ENCODE data around the gene PEX12. TPM values are rescaled to one million over a fixed set of nuclear protein-coding genes. Genes with fewer than 3 reads are reported as not detected.

PEX12 gene
- total RNA-seq, 2 experiments from 2014 or later: 3.0 to 3.2 TPM

DNA sequence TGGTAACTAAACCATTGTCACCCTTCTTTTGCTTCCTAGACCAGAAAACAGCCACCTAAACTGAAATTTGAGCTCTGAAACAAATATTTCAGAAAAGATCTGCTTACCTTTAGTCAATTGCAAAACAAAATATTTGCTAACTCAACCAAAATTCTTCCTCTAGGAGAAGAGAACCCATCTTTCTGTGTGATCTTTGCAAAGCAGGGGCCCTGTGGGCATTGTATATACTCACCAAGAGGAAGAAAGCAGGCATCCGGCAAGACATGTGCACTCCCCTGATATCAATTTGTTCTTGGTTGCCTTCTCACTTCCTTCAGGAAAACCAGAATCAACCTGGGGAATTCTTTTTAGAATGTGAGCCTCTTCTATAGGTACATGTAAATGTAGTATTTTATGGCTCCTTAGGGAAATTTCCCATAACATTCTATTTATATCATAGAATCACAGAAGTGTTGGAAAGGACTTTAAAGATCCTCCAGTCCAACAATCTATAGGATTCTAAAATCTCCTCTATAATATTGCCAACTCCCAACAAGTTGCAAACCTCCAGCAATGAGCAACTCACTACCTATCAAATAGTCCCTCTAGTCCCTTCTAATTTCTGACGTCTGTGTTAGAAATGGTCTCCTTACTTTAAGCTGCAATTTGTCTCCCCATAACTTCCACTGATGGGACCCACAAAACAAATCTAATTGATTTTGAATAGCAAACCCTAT, 18.7 kb downstream of the PEX12 start:
- H3K27me3 ChIP-seq (ENCODE audit: control insufficient read depth in 1 of 2, insufficient read depth in 2 of 2, low read length in 2 of 2): peaks cover 0 to 5% of the 10 kb centered on the region in 2 experiments
- DNase-seq (no peak), ATAC-seq (ENCODE audit: poor library complexity) (no peak)
- H3K27ac ChIP-seq (ENCODE audit: low read depth in 1 of 2, low read length in 2 of 2): no peak overlapping the region
- intact Hi-C loops (cut with DNase I, micrococcal nuclease): loop anchor here in 1 of 2 experiments (5.0 kb wide), 1 partner anchor 188 kb away; no protein-coding TSS in a partner anchor
- TF ChIP-seq, protein P1, sequence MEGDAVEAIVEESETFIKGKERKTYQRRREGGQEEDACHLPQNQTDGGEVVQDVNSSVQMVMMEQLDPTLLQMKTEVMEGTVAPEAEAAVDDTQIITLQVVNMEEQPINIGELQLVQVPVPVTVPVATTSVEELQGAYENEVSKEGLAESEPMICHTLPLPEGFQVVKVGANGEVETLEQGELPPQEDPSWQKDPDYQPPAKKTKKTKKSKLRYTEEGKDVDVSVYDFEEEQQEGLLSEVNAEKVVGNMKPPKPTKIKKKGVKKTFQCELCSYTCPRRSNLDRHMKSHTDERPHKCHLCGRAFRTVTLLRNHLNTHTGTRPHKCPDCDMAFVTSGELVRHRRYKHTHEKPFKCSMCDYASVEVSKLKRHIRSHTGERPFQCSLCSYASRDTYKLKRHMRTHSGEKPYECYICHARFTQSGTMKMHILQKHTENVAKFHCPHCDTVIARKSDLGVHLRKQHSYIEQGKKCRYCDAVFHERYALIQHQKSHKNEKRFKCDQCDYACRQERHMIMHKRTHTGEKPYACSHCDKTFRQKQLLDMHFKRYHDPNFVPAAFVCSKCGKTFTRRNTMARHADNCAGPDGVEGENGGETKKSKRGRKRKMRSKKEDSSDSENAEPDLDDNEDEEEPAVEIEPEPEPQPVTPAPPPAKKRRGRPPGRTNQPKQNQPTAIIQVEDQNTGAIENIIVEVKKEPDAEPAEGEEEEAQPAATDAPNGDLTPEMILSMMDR (IDR thresholded peaks at IDR 0.05): no peak
- H3K9me3 Mint-ChIP-seq: no peaks in the 10 kb centered on the region
- no peaks in the 10 kb centered on the region for H3K4me1 Mint-ChIP-seq (ENCODE audit: low read depth)
- H3K4me3 ChIP-seq (ENCODE audit: low read length): no peak overlapping the region
- POLR2A ChIA-PET: no interaction called here
- no peak overlapping the region for H3K27ac Mint-ChIP-seq
- H3K4me3 Mint-ChIP-seq: no peak overlapping the region
- H3K9me3 ChIP-seq (ENCODE audit: control insufficient read depth in 1 of 2, insufficient read depth in 1 of 2, low read length in 2 of 2): no peaks in the 10 kb centered on the region
- peaks cover 13% of the 10 kb centered on the region for H3K27me3 Mint-ChIP-seq
- no peaks in the 10 kb centered on the region for H3K4me1 ChIP-seq (ENCODE audit: insufficient read depth, low read length)
- H3K36me3 Mint-ChIP-seq (ENCODE audit: low read depth): no peaks in the 10 kb centered on the region
- no peaks in the 10 kb centered on the region for H3K36me3 ChIP-seq (ENCODE audit: insufficient read depth, low read length)
- CTCF ChIA-PET: no interaction called here

DNA sequence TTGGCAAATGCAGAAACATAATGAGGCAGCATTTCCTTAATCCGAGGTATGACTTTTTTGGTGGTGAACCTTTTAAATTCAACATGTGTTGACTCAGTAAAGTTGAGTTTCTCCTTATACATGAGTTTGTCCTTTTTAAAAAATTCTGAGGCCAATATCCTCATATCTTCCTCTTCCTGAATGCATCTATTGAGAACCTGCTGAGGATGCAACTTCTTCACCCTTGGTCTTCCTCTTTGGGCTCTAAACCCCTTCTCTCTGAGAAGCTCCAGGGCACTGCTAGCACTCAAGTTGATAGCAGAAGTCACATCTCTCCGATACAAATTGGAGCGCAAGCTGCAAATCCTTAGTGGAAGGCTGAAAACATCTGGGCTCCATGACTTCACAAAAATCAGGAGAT, 21.0 kb downstream of the PEX12 start:
- Mint-ChIP-seq H3K4me1 (ENCODE audit: low read depth) (no peaks in the 10 kb centered on the region), H3K9me3 (no peaks in the 10 kb centered on the region), H3K27me3 (peaks cover 8% of the 10 kb centered on the region), H3K27ac (no peak overlapping the region), H3K4me3 (no peak overlapping the region), H3K36me3 (ENCODE audit: low read depth) (no peaks in the 10 kb centered on the region)
- no peaks in the 10 kb centered on the region for H3K9me3 ChIP-seq (ENCODE audit: control insufficient read depth in 1 of 2, insufficient read depth in 1 of 2, low read length in 2 of 2)
- no peaks in the 10 kb centered on the region for H3K4me1 ChIP-seq (ENCODE audit: insufficient read depth, low read length)
- H3K4me3 ChIP-seq (ENCODE audit: low read length): no peak overlapping the region
- H3K36me3 ChIP-seq (ENCODE audit: insufficient read depth, low read length): no peaks in the 10 kb centered on the region
- TF ChIP-seq, protein P1 (IDR thresholded peaks at IDR 0.05): no peak
- peaks cover 0 to 5% of the 10 kb centered on the region in 2 experiments for H3K27me3 ChIP-seq (ENCODE audit: control insufficient read depth in 1 of 2, insufficient read depth in 2 of 2, low read length in 2 of 2)
- DNase-seq (no peak), ATAC-seq (ENCODE audit: poor library complexity) (no peak)
- POLR2A ChIA-PET: no interaction called here
- no peak overlapping the region for H3K27ac ChIP-seq (ENCODE audit: low read depth in 1 of 2, low read length in 2 of 2)
- intact Hi-C loops (cut with DNase I, micrococcal nuclease): loop anchor here in 1 of 2 experiments (5.0 kb wide), 1 partner anchor 190 kb away; no protein-coding TSS in a partner anchor
- CTCF ChIA-PET: no interaction called here

DNA sequence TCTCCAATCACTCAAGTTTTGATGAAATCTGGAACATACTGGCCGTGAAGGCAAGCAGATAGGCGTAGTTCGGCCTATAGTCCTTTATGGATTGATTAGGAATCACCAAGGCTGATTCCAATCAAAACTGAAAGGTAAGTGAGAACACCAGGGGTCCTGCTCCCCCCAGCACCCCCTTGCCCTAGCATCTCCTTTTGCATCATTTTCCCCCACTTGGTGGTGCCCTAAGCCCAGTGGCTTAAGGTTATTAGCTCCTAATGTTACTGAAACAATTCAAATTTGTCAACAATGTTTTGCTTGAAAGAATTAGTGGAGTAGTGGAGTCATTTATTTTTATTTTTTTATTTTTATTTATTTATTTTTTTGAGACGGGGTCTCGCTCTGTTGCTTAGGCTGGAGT, 22.7 kb downstream of the PEX12 start:
- H3K27ac Mint-ChIP-seq: no peak overlapping the region
- POLR2A ChIA-PET: no interaction called here
- DNase-seq (peak in 1 of 14 experiments; percentile 34), ATAC-seq (ENCODE audit: poor library complexity) (no peak)
- Histone ChIP-seq H3K4me1 (ENCODE audit: insufficient read depth, low read length) (no peaks in the 10 kb centered on the region), H3K4me3 (ENCODE audit: low read length) (no peak overlapping the region), H3K9me3 (ENCODE audit: control insufficient read depth in 1 of 2, insufficient read depth in 1 of 2, low read length in 2 of 2) (no peaks in the 10 kb centered on the region), H3K27ac (ENCODE audit: low read depth in 1 of 2, low read length in 2 of 2) (no peak overlapping the region), H3K36me3 (ENCODE audit: insufficient read depth, low read length) (no peaks in the 10 kb centered on the region), H3K27me3 (ENCODE audit: control insufficient read depth in 1 of 2, insufficient read depth in 2 of 2, low read length in 2 of 2) (peaks cover 0 to 5% of the 10 kb centered on the region in 2 experiments)
- H3K4me3 Mint-ChIP-seq: no peak overlapping the region
- H3K9me3 Mint-ChIP-seq: no peaks in the 10 kb centered on the region
- TF ChIP-seq, protein P1 (IDR thresholded peaks at IDR 0.05): no peak
- intact Hi-C loops (cut with DNase I, micrococcal nuclease): loop anchor here in 1 of 2 experiments (5.0 kb wide), 1 partner anchor 192 kb away; no protein-coding TSS in a partner anchor
- H3K27me3 Mint-ChIP-seq: peaks cover 8% of the 10 kb centered on the region
- H3K36me3 Mint-ChIP-seq (ENCODE audit: low read depth): no peaks in the 10 kb centered on the region
- CTCF ChIA-PET: interaction anchor here (0.8 kb wide), 1 partner anchor 57 kb away, joined by 3 read pairs; no protein-coding TSS in a partner anchor
- no peaks in the 10 kb centered on the region for H3K4me1 Mint-ChIP-seq (ENCODE audit: low read depth)

Measured in CD4-positive, alpha-beta T cell (primary cell).